ENCODE results near the gene PRKCE. TPM values are rescaled to one million over a fixed set of nuclear protein-coding genes. Genes with fewer than 3 reads are reported as not detected.

PRKCE gene
- total and polyA plus RNA-seq, 2 donors (not counting 1 experiment from before 2014, with no cell fraction given), result 23.6 to 271 TPM

DNA sequence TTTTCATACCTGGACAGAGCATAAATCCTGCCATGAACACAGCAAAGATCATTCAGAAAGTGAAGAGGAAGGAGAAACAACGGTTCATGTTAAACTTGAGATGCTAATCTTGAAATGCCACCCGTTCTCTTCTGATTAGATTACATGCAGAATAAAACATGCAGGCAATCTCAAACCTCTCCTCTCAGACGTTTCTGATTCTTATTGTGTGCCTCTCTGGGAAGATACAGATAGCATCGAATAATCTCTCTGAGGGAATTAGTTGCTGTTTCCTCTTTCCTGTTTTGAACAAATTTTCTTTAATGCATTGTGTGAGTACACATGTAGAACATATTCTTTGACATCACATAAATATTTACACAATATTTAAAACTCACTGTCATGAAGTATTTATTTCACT is 313.4 kb downstream of the PRKCE start:
- H3K27ac Mint-ChIP-seq, result peak overlapping the region; percentile 29
- peak overlapping the region; percentile 1 for H3K4me2 ChIP-seq (replicated peaks; ENCODE audit: low read depth, low read length, poor library complexity, severe bottlenecking)
- H3K27ac ChIP-seq (ENCODE audit: low read length in 2 of 2), result no peak overlapping the region
- H2AFZ ChIP-seq (ENCODE audit: insufficient read depth, low read depth, low read length, poor library complexity, severe bottlenecking), result no peak overlapping the region
- DNase-seq, result no peak
- H3K4me1 ChIP-seq (ENCODE audit: control insufficient read depth in 2 of 2, insufficient read depth in 2 of 2, low read length in 2 of 2), result peaks cover 13 to 20% of the 10 kb centered on the region in 2 donors
- H3K79me2 ChIP-seq (ENCODE audit: control insufficient read depth, insufficient read depth, low read length), result peaks cover 24% of the 10 kb centered on the region
- TF ChIP-seq, protein P1, sequence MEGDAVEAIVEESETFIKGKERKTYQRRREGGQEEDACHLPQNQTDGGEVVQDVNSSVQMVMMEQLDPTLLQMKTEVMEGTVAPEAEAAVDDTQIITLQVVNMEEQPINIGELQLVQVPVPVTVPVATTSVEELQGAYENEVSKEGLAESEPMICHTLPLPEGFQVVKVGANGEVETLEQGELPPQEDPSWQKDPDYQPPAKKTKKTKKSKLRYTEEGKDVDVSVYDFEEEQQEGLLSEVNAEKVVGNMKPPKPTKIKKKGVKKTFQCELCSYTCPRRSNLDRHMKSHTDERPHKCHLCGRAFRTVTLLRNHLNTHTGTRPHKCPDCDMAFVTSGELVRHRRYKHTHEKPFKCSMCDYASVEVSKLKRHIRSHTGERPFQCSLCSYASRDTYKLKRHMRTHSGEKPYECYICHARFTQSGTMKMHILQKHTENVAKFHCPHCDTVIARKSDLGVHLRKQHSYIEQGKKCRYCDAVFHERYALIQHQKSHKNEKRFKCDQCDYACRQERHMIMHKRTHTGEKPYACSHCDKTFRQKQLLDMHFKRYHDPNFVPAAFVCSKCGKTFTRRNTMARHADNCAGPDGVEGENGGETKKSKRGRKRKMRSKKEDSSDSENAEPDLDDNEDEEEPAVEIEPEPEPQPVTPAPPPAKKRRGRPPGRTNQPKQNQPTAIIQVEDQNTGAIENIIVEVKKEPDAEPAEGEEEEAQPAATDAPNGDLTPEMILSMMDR (IDR thresholded peaks at IDR 0.05), result no peak
- TF ChIP-seq EZH2 (IDR thresholded peaks at IDR 0.05; ENCODE audit: borderline replicate concordance, insufficient read depth, low read depth, low read length, poor library complexity, severe bottlenecking), result no peak
- no peaks in the 10 kb centered on the region for H3K9me3 ChIP-seq (ENCODE audit: control extremely low read depth in 1 of 3, control insufficient read depth in 2 of 3, insufficient read depth in 1 of 3, low read length in 2 of 3)
- CTCF ChIA-PET, result interaction anchor here (0.5 to 1.4 kb wide), 2 partner anchors 26 to 98 kb away, joined by 3 to 5 read pairs; no protein-coding TSS in a partner anchor
- H4K20me1 ChIP-seq (ENCODE audit: control insufficient read depth, insufficient read depth, low read length, poor library complexity, severe bottlenecking), result peaks cover 48% of the 10 kb centered on the region
- peaks cover 61% of the 10 kb centered on the region for H3K4me1 Mint-ChIP-seq
- no peaks in the 10 kb centered on the region for H3K9me3 Mint-ChIP-seq (ENCODE audit: insufficient read depth)
- H3K9ac ChIP-seq (ENCODE audit: low read length), result no peak overlapping the region
- H3K36me3 ChIP-seq (replicated peaks in 1 of 2; ENCODE audit: control extremely low read depth in 1 of 2, control insufficient read depth in 1 of 2, extremely low read depth in 1 of 2, insufficient read depth in 2 of 2, low read length in 1 of 2), result peaks cover 0 to 3% of the 10 kb centered on the region in 2 experiments
- ATAC-seq (ENCODE audit: low read depth), result no peak
- POLR2A ChIA-PET, result no interaction called here
- peak overlapping the region; percentile 44 for H3K4me3 Mint-ChIP-seq
- H3K4me3 ChIP-seq (ENCODE audit: control extremely low read depth in 1 of 5, extremely low read depth in 1 of 5, insufficient read depth in 1 of 5, low read depth in 2 of 5, low read length in 4 of 5), result no peak overlapping the region
- WGBS (ENCODE audit: insufficient coverage), result no CpG with 5 or more reads among the region's 4 CpGs
- intact Hi-C loops (cut with micrococcal nuclease), result no loop called here
- H3K27me3 ChIP-seq (replicated peaks in 1 of 4; ENCODE audit: control extremely low read depth in 1 of 4, control insufficient read depth in 3 of 4, insufficient read depth in 4 of 4, low read length in 3 of 4), result no peaks in the 10 kb centered on the region
- H3K27me3 Mint-ChIP-seq, result no peaks in the 10 kb centered on the region

DNA sequence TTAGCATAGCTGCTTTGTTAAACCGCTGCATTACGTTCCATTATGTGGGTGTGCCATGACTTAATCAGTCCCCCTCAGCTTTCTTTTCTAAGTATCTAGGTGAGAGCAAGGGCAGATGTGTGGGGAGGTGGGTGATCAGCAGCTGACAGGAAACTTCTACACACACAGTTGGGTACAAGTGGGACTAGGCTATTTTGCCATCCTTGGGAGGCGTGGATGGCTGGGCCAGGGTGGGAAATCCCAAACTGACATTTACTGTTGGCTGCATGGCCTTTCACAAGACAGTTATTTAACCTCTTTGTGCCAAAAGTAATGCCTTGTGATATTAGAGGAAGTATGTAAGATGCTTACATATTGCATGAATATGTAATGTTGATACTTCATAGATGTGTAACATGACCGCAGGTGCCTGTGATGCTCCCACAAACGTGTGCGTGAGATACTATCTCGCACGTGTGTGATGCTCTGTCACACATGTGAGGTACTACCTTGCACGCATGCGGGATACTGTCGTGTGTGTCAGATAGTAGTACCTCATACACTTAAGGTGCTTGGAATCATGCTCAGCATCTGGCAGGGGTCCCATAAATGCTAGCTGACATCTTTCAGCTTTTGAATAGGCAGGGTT is 314.5 kb downstream of the PRKCE start:
- Histone ChIP-seq H3K79me2 (ENCODE audit: control insufficient read depth, insufficient read depth, low read length) (peaks cover 18% of the 10 kb centered on the region), H3K4me2 (replicated peaks; ENCODE audit: low read depth, low read length, poor library complexity, severe bottlenecking) (no peak overlapping the region), H3K27ac (ENCODE audit: low read length in 2 of 2) (no peak overlapping the region), H3K9ac (ENCODE audit: low read length) (no peak overlapping the region), H4K20me1 (ENCODE audit: control insufficient read depth, insufficient read depth, low read length, poor library complexity, severe bottlenecking) (peaks cover 39% of the 10 kb centered on the region), H3K36me3 (replicated peaks in 1 of 2; ENCODE audit: control extremely low read depth in 1 of 2, control insufficient read depth in 1 of 2, extremely low read depth in 1 of 2, insufficient read depth in 2 of 2, low read length in 1 of 2) (peaks cover 0 to 3% of the 10 kb centered on the region in 2 experiments), H2AFZ (ENCODE audit: insufficient read depth, low read depth, low read length, poor library complexity, severe bottlenecking) (no peak overlapping the region), H3K27me3 (replicated peaks in 1 of 4; ENCODE audit: control extremely low read depth in 1 of 4, control insufficient read depth in 3 of 4, insufficient read depth in 4 of 4, low read length in 3 of 4) (no peaks in the 10 kb centered on the region), H3K4me1 (ENCODE audit: control insufficient read depth in 2 of 2, insufficient read depth in 2 of 2, low read length in 2 of 2) (peaks cover 12 to 13% of the 10 kb centered on the region in 2 donors), H3K4me3 (ENCODE audit: control extremely low read depth in 1 of 5, extremely low read depth in 1 of 5, insufficient read depth in 1 of 5, low read depth in 2 of 5, low read length in 4 of 5) (no peak overlapping the region), H3K9me3 (ENCODE audit: control extremely low read depth in 1 of 3, control insufficient read depth in 2 of 3, insufficient read depth in 1 of 3, low read length in 2 of 3) (no peaks in the 10 kb centered on the region)
- DNase-seq (no peak), ATAC-seq (ENCODE audit: low read depth) (no peak)
- WGBS (ENCODE audit: insufficient coverage), result 98% methylated on average over 8 of the region's 11 CpGs
- no peaks in the 10 kb centered on the region for H3K27me3 Mint-ChIP-seq
- TF ChIP-seq, protein P1 (IDR thresholded peaks at IDR 0.05), result no peak
- TF ChIP-seq EZH2 (IDR thresholded peaks at IDR 0.05; ENCODE audit: borderline replicate concordance, insufficient read depth, low read depth, low read length, poor library complexity, severe bottlenecking), result no peak
- intact Hi-C loops (cut with micrococcal nuclease), result no loop called here
- ChIA-PET CTCF (no interaction called here), POLR2A (no interaction called here)
- no peaks in the 10 kb centered on the region for H3K9me3 Mint-ChIP-seq (ENCODE audit: insufficient read depth)
- H3K27ac Mint-ChIP-seq, result no peak overlapping the region
- peaks cover 52% of the 10 kb centered on the region for H3K4me1 Mint-ChIP-seq
- no peak overlapping the region for H3K4me3 Mint-ChIP-seq
